IPS-15b (cell line): ENCODE measurements around the gene SH3GL1.

ENCODE experiments used
- H3K27me3 ChIP-seq: one replicate; pipeline ENCODE4 v1.6.1; 2013; ENCODE audit warnings: low read length; ENCODE audit not compliant: control insufficient read depth, insufficient read depth
- H3K36me3 ChIP-seq: one replicate; pipeline ENCODE4 v1.6.1; 2013; ENCODE audit warnings: low read length; ENCODE audit not compliant: control insufficient read depth, insufficient read depth
- H3K4me1 ChIP-seq: one replicate; pipeline ENCODE4 v1.6.1; 2013; ENCODE audit warnings: mild to moderate bottlenecking, low read length; ENCODE audit not compliant: control insufficient read depth, insufficient read depth
- H3K4me3 ChIP-seq: one replicate; pipeline ENCODE4 v1.5.1; 2013; ENCODE audit warnings: low read depth, low read length
- H3K9ac ChIP-seq: one replicate; pipeline ENCODE4 v1.6.1; 2013; ENCODE audit warnings: low read depth, mild to moderate bottlenecking, low read length
- H3K9me3 ChIP-seq: one replicate; pipeline ENCODE4 v1.6.1; 2013; ENCODE audit warnings: mild to moderate bottlenecking, low read length; ENCODE audit not compliant: control insufficient read depth, insufficient read depth

Gene SH3GL1, protein sequence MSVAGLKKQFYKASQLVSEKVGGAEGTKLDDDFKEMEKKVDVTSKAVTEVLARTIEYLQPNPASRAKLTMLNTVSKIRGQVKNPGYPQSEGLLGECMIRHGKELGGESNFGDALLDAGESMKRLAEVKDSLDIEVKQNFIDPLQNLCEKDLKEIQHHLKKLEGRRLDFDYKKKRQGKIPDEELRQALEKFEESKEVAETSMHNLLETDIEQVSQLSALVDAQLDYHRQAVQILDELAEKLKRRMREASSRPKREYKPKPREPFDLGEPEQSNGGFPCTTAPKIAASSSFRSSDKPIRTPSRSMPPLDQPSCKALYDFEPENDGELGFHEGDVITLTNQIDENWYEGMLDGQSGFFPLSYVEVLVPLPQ

DNA sequence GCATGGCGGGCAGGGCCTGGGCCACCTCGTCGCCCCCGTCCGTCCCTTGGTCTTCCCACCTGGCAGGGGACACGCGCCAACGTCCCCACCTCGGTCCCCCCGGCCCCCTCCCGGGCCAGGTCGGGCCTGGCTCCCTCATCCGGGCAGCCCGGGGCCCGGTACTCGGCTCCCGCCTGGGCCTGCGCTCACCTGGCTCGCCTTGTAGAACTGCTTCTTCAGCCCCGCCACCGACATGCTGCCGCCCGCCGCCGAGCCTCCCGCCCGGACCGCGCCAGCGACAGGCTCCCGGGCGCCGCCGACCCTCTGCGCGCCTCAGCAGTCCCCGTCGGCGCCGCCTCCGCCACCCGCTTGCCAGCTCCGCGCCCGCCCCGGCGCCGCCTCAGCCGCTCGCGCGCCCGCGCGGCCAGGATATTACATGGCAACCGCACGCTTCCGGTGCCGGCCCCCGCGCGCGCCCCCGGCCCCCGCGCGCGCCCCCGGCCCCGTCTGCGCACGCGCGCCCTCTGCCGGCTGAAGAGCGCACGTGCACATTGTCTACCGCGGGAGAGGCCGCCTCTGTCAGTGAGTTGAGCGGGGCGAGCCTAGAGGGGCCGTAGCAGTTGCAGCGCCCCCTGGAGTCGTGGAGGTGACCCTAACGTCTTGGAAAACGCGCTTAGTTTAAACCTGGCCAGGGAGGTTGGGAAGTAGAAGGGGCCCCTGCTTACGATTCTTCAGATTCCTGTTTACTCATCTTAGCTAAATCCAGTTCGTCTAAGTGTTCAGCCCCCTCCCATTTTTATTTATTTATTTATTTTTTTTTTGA, at the start of gene SH3GL1:
Gene SH3GL1, minus strand, starts transcription at position 413 of the 802 bp plus-strand sequence. Its CDS starts 179 bp downstream, at position 234.
- no peaks in the 10 kb centered on the region for H3K9me3 ChIP-seq
- H3K4me1 ChIP-seq = peaks cover 5% of the 10 kb centered on the region
- H3K4me3 ChIP-seq = peak within 1 kb of the TSS; percentile 96
- H3K9ac ChIP-seq = peak within 1 kb of the TSS; percentile 81
- H3K36me3 ChIP-seq = peaks cover 16% of the 10 kb centered on the region
- H3K27me3 ChIP-seq = no peaks in the 10 kb centered on the region

- no peak overlapping the region for H3K9ac ChIP-seq
- H3K27me3 ChIP-seq = no peaks in the 10 kb centered on the region
- H3K36me3 ChIP-seq = peaks cover 39% of the 10 kb centered on the region
- no peaks in the 10 kb centered on the region for H3K4me1 ChIP-seq
- H3K4me3 ChIP-seq = no peak overlapping the region
- no peaks in the 10 kb centered on the region for H3K9me3 ChIP-seq
These were observed 49.3 kb upstream of the SH3GL1 start for GRCh38 chr19:4449639-4450028.

DNA sequence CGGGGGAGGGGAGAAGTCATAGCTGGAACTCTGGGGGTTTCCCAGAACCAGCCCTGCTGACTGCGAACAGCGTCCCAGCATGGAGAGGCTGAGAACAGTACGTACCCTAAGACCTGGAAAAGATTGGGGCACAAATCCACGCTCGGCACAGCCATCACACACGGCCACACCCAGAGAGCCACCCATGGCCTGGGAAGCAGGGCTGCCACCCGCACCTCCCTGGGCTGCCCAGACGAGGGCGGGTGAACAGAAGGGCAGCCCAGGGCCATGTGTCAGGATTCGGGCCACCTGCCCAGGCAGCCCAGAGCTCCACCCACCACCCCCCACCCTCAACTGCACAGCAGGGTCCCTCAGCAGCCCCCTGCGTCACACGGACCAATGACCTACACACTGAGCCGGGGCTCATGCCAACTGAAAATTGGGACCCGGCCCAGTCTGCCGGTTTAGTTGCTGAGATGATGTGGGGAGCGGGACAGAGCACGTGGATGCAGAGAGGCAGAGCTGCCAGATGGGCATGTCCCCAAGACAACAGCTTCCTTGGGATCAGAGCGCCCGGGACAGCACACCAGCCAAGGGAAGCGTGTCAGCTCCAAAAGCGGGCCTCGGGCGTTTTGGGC, 48.8 kb upstream of the SH3GL1 start:
- Histone ChIP-seq H3K36me3 (peaks cover 44% of the 10 kb centered on the region), H3K9ac (no peak overlapping the region), H3K4me3 (no peak overlapping the region), H3K4me1 (no peaks in the 10 kb centered on the region), H3K9me3 (no peaks in the 10 kb centered on the region), H3K27me3 (no peaks in the 10 kb centered on the region)

- no peaks in the 10 kb centered on the region for H3K4me1 ChIP-seq
- no peak overlapping the region for H3K9ac ChIP-seq
- no peaks in the 10 kb centered on the region for H3K9me3 ChIP-seq
- no peaks in the 10 kb centered on the region for H3K27me3 ChIP-seq
- H3K4me3 ChIP-seq = no peak overlapping the region
- H3K36me3 ChIP-seq = peaks cover 46% of the 10 kb centered on the region
These were observed 48.0 kb upstream of the SH3GL1 start for GRCh38 chr19:4448147-4448985.

DNA sequence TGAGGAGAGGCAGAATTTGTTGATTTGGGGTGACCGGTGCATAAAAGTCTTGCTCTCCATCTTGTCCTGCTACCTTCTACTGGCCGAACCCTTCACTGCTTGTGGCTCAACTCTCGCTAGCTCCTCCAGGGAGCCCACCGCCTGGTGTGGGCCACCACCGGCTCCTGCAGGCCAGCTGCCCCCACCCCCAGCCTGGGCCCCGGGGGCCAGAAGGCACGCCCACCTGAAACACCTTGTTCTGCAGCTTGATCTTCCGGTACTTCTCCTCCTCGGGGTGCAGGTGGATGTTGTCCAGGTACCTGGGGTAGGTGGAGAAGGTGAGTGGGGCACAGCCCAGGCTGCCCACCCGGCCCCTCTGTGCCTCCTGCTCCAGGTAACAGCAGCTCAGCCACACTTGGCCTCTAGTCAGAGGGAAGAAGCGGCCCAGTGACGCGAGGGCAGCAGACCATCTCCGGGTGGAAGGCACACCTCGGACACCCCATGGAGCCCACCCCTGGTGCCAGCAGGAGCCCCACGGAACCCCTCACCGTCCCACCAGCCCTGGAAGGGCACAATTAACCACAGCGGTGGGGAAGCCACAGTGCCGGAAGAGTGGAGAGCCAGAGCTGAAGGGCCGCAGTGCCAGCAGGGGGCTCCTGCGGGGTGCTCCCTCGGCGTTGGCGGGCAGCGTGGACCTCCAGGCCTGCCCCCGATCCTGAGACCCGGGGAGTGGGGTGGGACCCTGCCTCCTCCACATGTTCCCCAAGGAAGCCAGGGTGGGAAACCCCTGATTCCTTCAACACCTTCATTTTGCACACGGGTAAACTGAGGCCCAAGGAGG, 47.2 kb upstream of the SH3GL1 start:
- Histone ChIP-seq H3K9me3 (no peaks in the 10 kb centered on the region), H3K9ac (no peak overlapping the region), H3K27me3 (no peaks in the 10 kb centered on the region), H3K4me1 (no peaks in the 10 kb centered on the region), H3K36me3 (peaks cover 48% of the 10 kb centered on the region), H3K4me3 (no peak overlapping the region)

GRCh38 chr19:4446704-4447200, 46.4 kb upstream of the SH3GL1 start:
- no peaks in the 10 kb centered on the region for H3K27me3 ChIP-seq
- no peaks in the 10 kb centered on the region for H3K9me3 ChIP-seq
- H3K36me3 ChIP-seq = peaks cover 54% of the 10 kb centered on the region
- no peak overlapping the region for H3K9ac ChIP-seq
- H3K4me3 ChIP-seq = no peak overlapping the region
- H3K4me1 ChIP-seq = no peaks in the 10 kb centered on the region

GRCh38 chr19:4445963-4446703, 45.8 kb upstream of the SH3GL1 start:
- H3K27me3 ChIP-seq = no peaks in the 10 kb centered on the region

DNA sequence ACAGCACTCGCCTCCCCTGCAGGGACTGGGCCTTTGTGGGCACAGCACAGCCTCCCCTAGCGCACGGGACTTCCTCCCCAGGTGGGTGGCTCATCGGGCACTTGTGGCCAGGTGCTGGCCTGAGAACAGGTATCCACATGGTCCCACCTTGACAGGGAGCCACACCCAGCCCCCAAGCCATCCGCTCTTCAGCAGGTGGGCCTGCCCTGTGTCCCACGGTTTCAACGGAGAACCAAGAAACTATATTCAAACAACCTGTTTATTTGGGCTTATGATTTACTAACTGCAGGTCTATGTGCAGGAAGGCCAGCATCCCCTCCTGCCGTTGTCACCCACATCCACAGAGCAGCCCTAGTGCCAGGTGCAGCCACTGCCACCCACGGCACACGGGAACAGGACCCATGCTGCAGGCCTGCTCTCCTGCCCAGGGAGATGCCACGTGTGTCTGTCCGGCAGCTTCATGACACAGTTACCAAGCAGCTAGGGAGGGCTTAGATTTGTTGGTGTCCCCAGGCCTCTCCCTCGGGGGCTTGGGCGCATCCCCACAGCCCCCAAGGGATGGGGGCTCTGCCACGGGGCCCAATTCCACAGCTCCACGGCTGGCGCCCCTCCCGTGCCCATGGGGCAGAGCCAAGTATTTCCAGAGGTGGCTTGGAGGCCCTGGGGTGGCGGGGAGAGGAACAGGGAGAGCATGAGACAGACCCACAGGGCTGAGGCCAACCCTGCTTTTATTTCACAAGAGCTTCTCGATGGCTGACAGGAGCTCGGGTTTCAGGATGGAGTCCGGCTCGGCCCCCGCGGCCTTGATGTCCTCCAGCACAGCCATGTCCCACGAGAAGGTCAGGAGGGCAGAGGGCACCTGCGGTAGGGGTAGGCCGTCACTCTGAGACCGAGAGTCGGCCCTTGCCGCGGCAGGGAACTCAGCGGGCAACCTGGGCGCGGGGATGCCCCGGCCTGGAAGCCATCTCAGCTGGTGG, 44.7 kb upstream of the SH3GL1 start:
- Histone ChIP-seq H3K9ac (no peak overlapping the region), H3K27me3 (no peaks in the 10 kb centered on the region), H3K36me3 (peaks cover 60% of the 10 kb centered on the region), H3K4me1 (no peaks in the 10 kb centered on the region), H3K4me3 (no peak overlapping the region), H3K9me3 (no peaks in the 10 kb centered on the region)

More at GRCh38 chr19:4445963-4446703, 45.8 kb upstream of the SH3GL1 start:
- no peaks in the 10 kb centered on the region for H3K4me1 ChIP-seq
- peaks cover 54% of the 10 kb centered on the region for H3K36me3 ChIP-seq
- H3K9me3 ChIP-seq = no peaks in the 10 kb centered on the region
- no peak overlapping the region for H3K4me3 ChIP-seq
- H3K9ac ChIP-seq = no peak overlapping the region

GRCh38 chr19:4443966-4444764, 43.8 kb upstream of the SH3GL1 start:
- Histone ChIP-seq H3K36me3 (peaks cover 65% of the 10 kb centered on the region), H3K4me1 (no peaks in the 10 kb centered on the region), H3K9ac (no peak overlapping the region)

More at GRCh38 chr19:4443966-4444764, 43.8 kb upstream of the SH3GL1 start:
- Histone ChIP-seq H3K27me3 (no peaks in the 10 kb centered on the region), H3K9me3 (no peaks in the 10 kb centered on the region), H3K4me3 (no peak overlapping the region)
